Airway epithelial cell (primary cell): ENCODE measurements around the gene BLTP3B. TPM values are rescaled to one million over a fixed set of nuclear protein-coding genes. Genes with fewer than 3 reads are reported as not detected.

Experiments used
- total RNA-seq: library from RNA; depleted of rRNA; stranded (reverse); fragments of >200 nt; gene quantifications from 2 replicates; pipeline ENCODE4 v1.2.3, GENCODE V29; 2015

Gene BLTP3B
- total RNA-seq: 10.1 and 10.7 TPM in 2 replicates

DNA sequence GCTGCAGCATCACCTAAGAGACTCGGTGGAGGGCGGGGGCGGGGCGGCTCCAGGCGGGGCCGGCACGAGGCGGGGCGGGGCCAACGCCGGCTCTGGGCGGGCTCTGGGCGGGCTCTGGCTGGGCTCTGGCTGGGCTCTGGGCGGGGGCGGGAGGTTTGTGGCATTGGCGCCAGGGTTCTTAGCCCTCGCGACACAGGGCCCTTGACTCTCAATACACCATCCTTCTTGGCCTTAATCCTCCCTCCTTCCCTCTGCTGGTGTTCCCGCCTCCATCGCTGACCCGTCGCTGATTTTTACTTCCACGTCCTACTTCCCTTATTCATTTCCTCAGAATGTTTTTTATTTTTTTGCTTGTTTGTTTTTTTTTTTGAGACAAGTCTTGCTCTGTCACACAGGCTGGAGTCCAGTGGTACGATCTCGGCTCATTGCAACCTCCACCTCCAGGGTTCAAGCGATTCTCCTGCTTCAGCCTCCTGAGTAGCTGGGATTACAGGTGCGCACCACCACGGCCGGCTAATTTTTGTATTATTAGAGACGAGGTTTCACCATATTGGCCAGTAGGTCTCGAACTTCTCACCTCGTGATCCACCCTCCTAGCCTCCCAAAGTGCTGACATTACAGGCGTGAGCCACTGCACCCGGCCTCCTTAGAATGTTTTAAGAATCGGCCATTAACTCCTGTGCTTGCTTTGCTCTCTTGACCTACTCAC, at the start of gene BLTP3B:
BLTP3B (minus strand) TSS at position 24 of the 709 bp plus-strand sequence. CDS start 239 bp downstream, outside the sequence.

Other genes starting within 250 kb of the BLTP3B start
- not detected in 2 replicates for gene ANKS1B, start 157.9 kb downstream of the BLTP3B start, total RNA-seq
- gene ACTR6, start 57.9 kb upstream of the BLTP3B start, total RNA-seq: 15.3 and 18.8 TPM in 2 replicates
- gene DEPDC4, start 124.2 kb upstream of the BLTP3B start, total RNA-seq: 2.0 and 3.1 TPM in 2 replicates
- 31.5 and 37.2 TPM in 2 replicates for gene SCYL2, start 124.3 kb upstream of the BLTP3B start, total RNA-seq
- not detected in 2 replicates for gene SLC17A8, start 214.2 kb upstream of the BLTP3B start, total RNA-seq